ENCODE measurements around the gene HDAC3. TPM values are rescaled to one million over a fixed set of nuclear protein-coding genes. Genes with fewer than 3 reads are reported as not detected.

HDAC3 gene
- total and polyA plus RNA-seq, 2 donors from 2014 or later: 44.7 to 47.5 TPM

- Histone ChIP-seq H3K36me3 (ENCODE audit: control insufficient read depth in 2 of 3, insufficient read depth in 3 of 3, low read length in 3 of 3) (peaks cover 0 to 3% (median 0%) of the 10 kb centered on the region in 3 donors), H3K27me3 (ENCODE audit: control insufficient read depth, insufficient read depth, low read length) (peaks cover 8% of the 10 kb centered on the region), H3K9ac (ENCODE audit: low read length in 3 of 3) (no peak overlapping the region), H3K9me3 (ENCODE audit: control insufficient read depth in 2 of 3, insufficient read depth in 1 of 3, low read length in 3 of 3) (no peaks in the 10 kb centered on the region), H3K4me3 (ENCODE audit: low read length in 3 of 3) (no peak overlapping the region), H3K27ac (ENCODE audit: low read depth in 2 of 2, low read length in 2 of 2) (no peak overlapping the region), H3K4me1 (ENCODE audit: control insufficient read depth in 2 of 3, insufficient read depth in 2 of 3, low read depth in 1 of 3, low read length in 3 of 3) (peaks cover 3 to 17% (median 9%) of the 10 kb centered on the region in 3 donors)
- DNase-seq (no peak), FAIRE-seq (no peak)
- intact Hi-C loops (cut with DNase I): no loop called here
- TF ChIP-seq CTCF (IDR thresholded peaks at IDR 0.05; ENCODE audit: borderline replicate concordance, extremely low read depth, insufficient read depth): no peak
These were observed 1.9 kb downstream of the HDAC3 start for GRCh38 chr5:141634720-141635119.

GRCh38 chr5:141633871-141634561 is 2.6 kb downstream of the HDAC3 start:
- no peak for FAIRE-seq
- intact Hi-C loops (cut with DNase I): no loop called here
- TF ChIP-seq CTCF (IDR thresholded peaks at IDR 0.05; ENCODE audit: borderline replicate concordance, extremely low read depth, insufficient read depth): no peak
- no peaks in the 10 kb centered on the region for H3K9me3 ChIP-seq (ENCODE audit: control insufficient read depth in 2 of 3, insufficient read depth in 1 of 3, low read length in 3 of 3)
- H3K27me3 ChIP-seq (ENCODE audit: control insufficient read depth, insufficient read depth, low read length): peaks cover 8% of the 10 kb centered on the region
- H3K9ac ChIP-seq (ENCODE audit: low read length in 3 of 3): no peak overlapping the region
- H3K4me1 ChIP-seq (ENCODE audit: control insufficient read depth in 2 of 3, insufficient read depth in 2 of 3, low read depth in 1 of 3, low read length in 3 of 3): peaks cover 3 to 17% (median 9%) of the 10 kb centered on the region in 3 donors
- no peak for DNase-seq
- H3K27ac ChIP-seq (ENCODE audit: low read depth in 2 of 2, low read length in 2 of 2): no peak overlapping the region
- no peak overlapping the region for H3K4me3 ChIP-seq (ENCODE audit: low read length in 3 of 3)
- H3K36me3 ChIP-seq (ENCODE audit: control insufficient read depth in 2 of 3, insufficient read depth in 3 of 3, low read length in 3 of 3): peaks cover 0 to 8% (median 5%) of the 10 kb centered on the region in 3 donors

- FAIRE-seq: no peak
These were observed 4.0 kb downstream of the HDAC3 start for GRCh38 chr5:141632650-141633049.

More at GRCh38 chr5:141632650-141633049, 4.0 kb downstream of the HDAC3 start:
- no peak overlapping the region for H3K27ac ChIP-seq (ENCODE audit: low read depth in 2 of 2, low read length in 2 of 2)
- H3K4me3 ChIP-seq (ENCODE audit: low read length in 3 of 3): no peak overlapping the region
- H3K9me3 ChIP-seq (ENCODE audit: control insufficient read depth in 2 of 3, insufficient read depth in 1 of 3, low read length in 3 of 3): no peaks in the 10 kb centered on the region
- no peak overlapping the region for H3K9ac ChIP-seq (ENCODE audit: low read length in 3 of 3)
- H3K27me3 ChIP-seq (ENCODE audit: control insufficient read depth, insufficient read depth, low read length): no peaks in the 10 kb centered on the region
- intact Hi-C loops (cut with DNase I): no loop called here
- DNase-seq: no peak
- H3K4me1 ChIP-seq (ENCODE audit: control insufficient read depth in 2 of 3, insufficient read depth in 2 of 3, low read depth in 1 of 3, low read length in 3 of 3): peaks cover 3 to 17% (median 9%) of the 10 kb centered on the region in 3 donors
- no peak for TF ChIP-seq CTCF (IDR thresholded peaks at IDR 0.05; ENCODE audit: borderline replicate concordance, extremely low read depth, insufficient read depth)
- H3K36me3 ChIP-seq (ENCODE audit: control insufficient read depth in 2 of 3, insufficient read depth in 3 of 3, low read length in 3 of 3): peaks cover 3 to 22% (median 18%) of the 10 kb centered on the region in 3 donors

All from kidney (tissue), 14 donors.